Testis (tissue), 2 donors: ENCODE data around the gene ORC3.

ENCODE experiments used
- POLR2A ChIP-seq: fragments of 450-650 bp; IDR thresholded peaks from one replicate; pipeline ENCODE4 v1.6.1; 2017; ENCODE audit warnings: antibody characterized with exemption, mild to moderate bottlenecking, moderate library complexity
- TF ChIP-seq, protein P1 (sequence below), 3 experiments: fragments of 450-650 bp in 2 of 3; fragments of 200-600 bp in 1 of 3; sonication (generic) in 1 of 3; IDR thresholded peaks; one replicate each; pipeline ENCODE4 v1.5.1; 2016 to 2019; ENCODE audit warnings: antibody characterized with exemption in 3 of 3, mild to moderate bottlenecking in 2 of 3, moderate library complexity in 1 of 3

DNA sequence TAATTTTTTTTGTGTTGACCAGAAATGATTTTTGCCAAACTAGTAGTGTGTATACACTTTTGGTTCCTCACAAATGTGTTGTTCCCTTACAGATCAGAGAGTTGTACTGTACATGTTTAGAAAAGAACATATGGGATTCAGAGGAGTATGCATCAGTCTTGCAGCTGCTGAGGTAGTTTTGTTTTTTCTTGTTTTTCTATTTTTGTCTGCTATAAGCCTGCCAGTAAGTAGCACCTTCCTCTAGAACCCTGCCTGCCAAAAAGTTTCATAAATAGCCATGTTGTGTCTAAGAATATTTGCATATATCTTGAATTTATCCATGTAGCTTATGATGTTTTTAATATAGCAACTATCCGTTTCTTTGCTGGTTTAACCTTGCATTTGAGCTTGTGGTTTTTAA, 46.4 kb downstream of the ORC3 start:
- TF ChIP-seq, protein P1, sequence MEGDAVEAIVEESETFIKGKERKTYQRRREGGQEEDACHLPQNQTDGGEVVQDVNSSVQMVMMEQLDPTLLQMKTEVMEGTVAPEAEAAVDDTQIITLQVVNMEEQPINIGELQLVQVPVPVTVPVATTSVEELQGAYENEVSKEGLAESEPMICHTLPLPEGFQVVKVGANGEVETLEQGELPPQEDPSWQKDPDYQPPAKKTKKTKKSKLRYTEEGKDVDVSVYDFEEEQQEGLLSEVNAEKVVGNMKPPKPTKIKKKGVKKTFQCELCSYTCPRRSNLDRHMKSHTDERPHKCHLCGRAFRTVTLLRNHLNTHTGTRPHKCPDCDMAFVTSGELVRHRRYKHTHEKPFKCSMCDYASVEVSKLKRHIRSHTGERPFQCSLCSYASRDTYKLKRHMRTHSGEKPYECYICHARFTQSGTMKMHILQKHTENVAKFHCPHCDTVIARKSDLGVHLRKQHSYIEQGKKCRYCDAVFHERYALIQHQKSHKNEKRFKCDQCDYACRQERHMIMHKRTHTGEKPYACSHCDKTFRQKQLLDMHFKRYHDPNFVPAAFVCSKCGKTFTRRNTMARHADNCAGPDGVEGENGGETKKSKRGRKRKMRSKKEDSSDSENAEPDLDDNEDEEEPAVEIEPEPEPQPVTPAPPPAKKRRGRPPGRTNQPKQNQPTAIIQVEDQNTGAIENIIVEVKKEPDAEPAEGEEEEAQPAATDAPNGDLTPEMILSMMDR (IDR thresholded peaks at IDR 0.05): no peak
- TF ChIP-seq POLR2A: no peak
